GM12892 (cell line): Measurements from ENCODE around the gene CAPNS1.

Experiments
- POLR2A ChIP-seq: IDR thresholded peaks from 2 replicates; pipeline ENCODE4 v1.6.1; 2011; ENCODE audit warnings: low read depth, low read length, control low read depth
- POLR2AphosphoS5 ChIP-seq: IDR thresholded peaks from 2 replicates; pipeline ENCODE4 v1.6.1; 2011; ENCODE audit warnings: low read depth, low read length, control low read depth

DNA sequence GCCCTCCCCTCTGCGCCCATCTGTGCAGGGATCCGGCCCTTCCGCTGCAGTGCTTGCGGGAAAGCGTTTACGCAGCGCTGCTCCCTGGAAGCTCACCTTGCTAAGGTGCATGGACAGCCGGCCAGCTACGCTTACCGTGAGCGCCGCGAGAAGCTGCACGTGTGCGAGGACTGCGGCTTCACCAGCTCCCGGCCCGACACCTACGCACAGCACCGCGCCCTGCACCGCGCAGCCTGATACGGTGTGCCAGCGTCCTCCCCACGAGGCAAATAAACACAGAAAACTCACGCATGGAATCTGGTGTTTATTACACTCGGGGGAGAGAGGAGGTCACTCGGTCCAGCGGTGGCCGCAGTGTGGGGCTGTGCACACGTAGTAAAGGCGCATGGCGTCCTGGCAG is 26.4 kb upstream of the CAPNS1 start:
- TF ChIP-seq POLR2A (no peak), POLR2AphosphoS5 (no peak)
